HCT116 (cell line): ENCODE measurements around the gene EPS15. TPM values are rescaled to one million over a fixed set of nuclear protein-coding genes. Genes with fewer than 3 reads are reported as not detected.

Source experiments
- ATAC-seq: fragments of 200-7000 bp; cut with Tn5 transposase; 2 replicates; pipeline ENCODE4 v1.9.1; 2020; ENCODE audit warnings: mild to moderate bottlenecking, moderate library complexity
- BruUV-seq: library from RNA; stranded (reverse); fragments of 400-500 nt; replicated peaks from 2 replicates; lab custom pipeline; 2021; lab: Mats Ljungman, UMichigan
- CTCF ChIA-PET: fragments of 300-600 bp; sonication (Branson Sonifier 250); formaldehyde crosslinking; loops from one replicate; lab custom pipeline; 2021; ENCODE audit warnings: antibody characterized with exemption; lab: Charles Lee
- POLR2A ChIA-PET: fragments of 300-600, 350-600 bp; sonication (Branson Sonifier 250); formaldehyde crosslinking; loops from one replicate; lab custom pipeline; 2021; ENCODE audit warnings: antibody characterized with exemption; lab: Charles Lee
- RAD21 ChIA-PET, 2 experiments: fragments of 300-600 bp; sonication (Branson Sonifier 250); formaldehyde crosslinking; loops; one replicate each; lab custom pipeline; 2023; ENCODE audit warnings: low total read pairs in 2 of 2; ENCODE audit not compliant: uncharacterized antibody in 2 of 2, unreplicated experiment in 2 of 2, low non-redundant PET in 1 of 2; lab: Charles Lee
- DNase-seq: peaks from one replicate; pipeline ENCODE4 v3.0.0-alpha.2; 2010; ENCODE audit warnings: low read depth, low spot score
- H2AFZ ChIP-seq: fragments of 200-600 bp; shearing (Covaris generic), sonication (generic); 2 replicates; pipeline ENCODE4 v1.6.1; 2017; ENCODE audit warnings: low read depth, mixed run types, mixed read lengths, antibody characterized with exemption, low read length; ENCODE audit not compliant: poor library complexity, severe bottlenecking
- H3K27ac ChIP-seq: 2 replicates; pipeline ENCODE4 v1.5.1; 2012; ENCODE audit warnings: low read depth, low read length
- H3K27me3 ChIP-seq: fragments of 200-600 bp; sonication (generic); 2 replicates; pipeline ENCODE4 v1.6.1; 2016; ENCODE audit warnings: mixed run types, low read length, mixed read lengths; ENCODE audit not compliant: insufficient read depth
- H3K36me3 ChIP-seq, 2 experiments: fragments of 200-500 bp in 1 of 2; fragments of 200-600 bp in 1 of 2; sonication (Bioruptor generic) in 1 of 2; sonication (generic) in 1 of 2; 2 replicates each; pipeline versions ENCODE4 v1.5.1 to v1.6.1; 2014 to 2016; ENCODE audit warnings: low read length in 2 of 2, inconsistent platforms in 1 of 2, mixed read lengths in 1 of 2, mixed run types in 1 of 2; ENCODE audit not compliant: insufficient read depth in 2 of 2, control insufficient read depth in 1 of 2
- H3K4me1 ChIP-seq, 2 experiments: fragments of 200-600 bp in 1 of 2; sonication (generic) in 1 of 2; 2 replicates each; pipeline versions ENCODE4 v1.5.1 to v1.6.1; 2012 to 2017; ENCODE audit warnings: low read length in 2 of 2, inconsistent platforms in 1 of 2, mild to moderate bottlenecking in 1 of 2, mixed read lengths in 1 of 2, mixed run types in 1 of 2, moderate library complexity in 1 of 2; ENCODE audit not compliant: insufficient read depth in 2 of 2, control insufficient read depth in 1 of 2
- H3K4me2 ChIP-seq: fragments of 200-600 bp; sonication (generic); 2 replicates; pipeline ENCODE4 v1.6.1; 2017; ENCODE audit warnings: mixed run types, low read length, mixed read lengths
- H3K4me3 ChIP-seq, 2 experiments: fragments of 200-600 bp in 1 of 2; sonication (generic) in 1 of 2; replicated peaks in 1 of 2; 2 replicates each; pipeline ENCODE4 v1.5.1; 2011 to 2016; ENCODE audit warnings: low read length in 2 of 2, control low read depth in 1 of 2, low read depth in 1 of 2, mild to moderate bottlenecking in 1 of 2, mixed read lengths in 1 of 2, mixed run types in 1 of 2
- H3K79me2 ChIP-seq: fragments of 200-600 bp; sonication (generic); 2 replicates; pipeline ENCODE4 v1.6.1; 2017; ENCODE audit warnings: mild to moderate bottlenecking, mixed run types, low read length, moderate library complexity, mixed read lengths; ENCODE audit not compliant: insufficient read depth
- H3K9ac ChIP-seq: fragments of 200-600 bp; sonication (generic); 2 replicates; pipeline ENCODE4 v1.6.1; 2016; ENCODE audit warnings: low read length, mixed read lengths
- H3K9me2 ChIP-seq: fragments of 200-600 bp; sonication (generic), shearing (Covaris generic); 2 replicates; pipeline ENCODE4 v1.6.1; 2017; ENCODE audit warnings: mixed run types, mild to moderate bottlenecking, moderate library complexity; ENCODE audit not compliant: insufficient read depth
- H3K9me3 ChIP-seq, 2 experiments: fragments of 200-500 bp in 1 of 2; fragments of 200-600 bp in 1 of 2; sonication (Bioruptor generic) in 1 of 2; sonication (generic) in 1 of 2; 2 replicates each; pipeline ENCODE4 v1.6.1; 2014 to 2017; ENCODE audit warnings: low read length in 2 of 2, mixed read lengths in 2 of 2, inconsistent platforms in 1 of 2, low read depth in 1 of 2, mild to moderate bottlenecking in 1 of 2, mixed run types in 1 of 2, moderate library complexity in 1 of 2; ENCODE audit not compliant: control insufficient read depth in 1 of 2, insufficient read depth in 1 of 2
- H4K20me1 ChIP-seq: fragments of 200-600 bp; sonication (generic), shearing (Covaris generic); 2 replicates; pipeline ENCODE4 v1.6.1; 2017; ENCODE audit warnings: mixed run types, mild to moderate bottlenecking, moderate library complexity; ENCODE audit not compliant: insufficient read depth
- EGR1 ChIP-seq: IDR thresholded peaks from 2 replicates; pipeline ENCODE4 v1.6.1; 2012; ENCODE audit warnings: low read depth
- FOSL1 ChIP-seq: IDR thresholded peaks from 2 replicates; pipeline ENCODE4 v1.6.1; 2012; ENCODE audit warnings: low read depth
- RAD21 ChIP-seq: IDR thresholded peaks from 2 replicates; pipeline ENCODE4 v1.6.1; 2012; ENCODE audit warnings: low read depth, mild to moderate bottlenecking
- REST ChIP-seq: IDR thresholded peaks from 2 replicates; pipeline ENCODE4 v1.6.1; 2012; ENCODE audit warnings: low read depth
- SRF ChIP-seq: IDR thresholded peaks from 2 replicates; pipeline ENCODE4 v1.6.1; 2012; ENCODE audit warnings: low read depth
- YY1 ChIP-seq: IDR thresholded peaks from 2 replicates; pipeline ENCODE4 v1.6.1; 2011; ENCODE audit warnings: low read length, low read depth, moderate library complexity, mild to moderate bottlenecking; ENCODE audit not compliant: insufficient replicate concordance; ENCODE audit errors: extremely low read depth
- ZBTB33 ChIP-seq: IDR thresholded peaks from 2 replicates; pipeline ENCODE4 v1.6.1; 2011; ENCODE audit warnings: mild to moderate bottlenecking, low read length, moderate library complexity; ENCODE audit not compliant: insufficient replicate concordance; ENCODE audit errors: extremely low read depth
- ZNF274 ChIP-seq: fragments of 200-500 bp; sonication (Bioruptor generic); IDR thresholded peaks from 2 replicates; pipeline ENCODE4 v1.6.1; 2014; ENCODE audit warnings: mild to moderate bottlenecking, low read depth, low read length, inconsistent platforms
- intact Hi-C: fragments of 100-400 bp; cut with micrococcal nuclease; formaldehyde crosslinking; loops from 2 replicates; pipeline ENCODE4 v1.10.0; 2022
- total RNA-seq: library from RNA; stranded (reverse); gene quantifications from one replicate; pipeline ENCODE4 v1.2.1, GENCODE V29; 2021; ENCODE audit not compliant: unreplicated experiment
- TF ChIP-seq, protein P1 (sequence below), 3 experiments: fragments of 200-600 bp in 1 of 3; sonication (generic) in 1 of 3; IDR thresholded peaks in 2 of 3; conservative IDR thresholded peaks in 1 of 3; 2 replicates each; pipeline ENCODE4 v1.5.1; 2012 to 2017; ENCODE audit warnings: low read depth in 2 of 3, low read length in 2 of 3, antibody characterized with exemption in 1 of 3, borderline replicate concordance in 1 of 3, control low read depth in 1 of 3, mild to moderate bottlenecking in 1 of 3, mixed read lengths in 1 of 3, mixed run types in 1 of 3, moderate library complexity in 1 of 3; ENCODE audit not compliant: insufficient read depth in 1 of 3

The EPS15 gene
- total RNA-seq, 1 experiment from 2014 or later: 41.2 TPM

- Histone ChIP-seq H3K27ac (no peak overlapping the region), H2AFZ (no peak overlapping the region)
- BruUV-seq: no TSS peak
- TF ChIP-seq RAD21: no peak
- no peak for TF ChIP-seq YY1
- TF ChIP-seq SRF: no peak
- TF ChIP-seq REST: no peak
- no peak for TF ChIP-seq EGR1
- TF ChIP-seq, protein P1, sequence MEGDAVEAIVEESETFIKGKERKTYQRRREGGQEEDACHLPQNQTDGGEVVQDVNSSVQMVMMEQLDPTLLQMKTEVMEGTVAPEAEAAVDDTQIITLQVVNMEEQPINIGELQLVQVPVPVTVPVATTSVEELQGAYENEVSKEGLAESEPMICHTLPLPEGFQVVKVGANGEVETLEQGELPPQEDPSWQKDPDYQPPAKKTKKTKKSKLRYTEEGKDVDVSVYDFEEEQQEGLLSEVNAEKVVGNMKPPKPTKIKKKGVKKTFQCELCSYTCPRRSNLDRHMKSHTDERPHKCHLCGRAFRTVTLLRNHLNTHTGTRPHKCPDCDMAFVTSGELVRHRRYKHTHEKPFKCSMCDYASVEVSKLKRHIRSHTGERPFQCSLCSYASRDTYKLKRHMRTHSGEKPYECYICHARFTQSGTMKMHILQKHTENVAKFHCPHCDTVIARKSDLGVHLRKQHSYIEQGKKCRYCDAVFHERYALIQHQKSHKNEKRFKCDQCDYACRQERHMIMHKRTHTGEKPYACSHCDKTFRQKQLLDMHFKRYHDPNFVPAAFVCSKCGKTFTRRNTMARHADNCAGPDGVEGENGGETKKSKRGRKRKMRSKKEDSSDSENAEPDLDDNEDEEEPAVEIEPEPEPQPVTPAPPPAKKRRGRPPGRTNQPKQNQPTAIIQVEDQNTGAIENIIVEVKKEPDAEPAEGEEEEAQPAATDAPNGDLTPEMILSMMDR (IDR thresholded peaks at IDR 0.05 in 2 of 3, conservative IDR thresholded peaks at IDR 0.05 in 1 of 3; ENCODE audit: borderline replicate concordance in 1 of 3, insufficient read depth in 1 of 3, low read depth in 2 of 3, low read length in 2 of 3): no peak
- TF ChIP-seq ZBTB33: no peak
- no peak for TF ChIP-seq FOSL1
- TF ChIP-seq ZNF274: no peak
- TF ChIP-seq, all 23 proteins: peak for 0
- H3K36me3 ChIP-seq: no peaks in the 10 kb centered on the region
- H3K79me2 ChIP-seq: no peaks in the 10 kb centered on the region
- peaks cover 5 to 35% of the 10 kb centered on the region in 2 experiments; a peak in 3 of 4 replicates for H3K4me1 ChIP-seq
- no peak overlapping the region for H3K4me2 ChIP-seq
- no peak overlapping the region for H3K9ac ChIP-seq
- ChIA-PET RAD21 (no interaction called here), CTCF (no interaction called here), POLR2A (no interaction called here)
- intact Hi-C loops: no loop called here
- H3K9me2 ChIP-seq: no peaks in the 10 kb centered on the region
- DNase-seq (no peak), ATAC-seq (no peak)
- H4K20me1 ChIP-seq: no peaks in the 10 kb centered on the region
- H3K4me3 ChIP-seq: no peak overlapping the region
- no peaks in the 10 kb centered on the region for H3K27me3 ChIP-seq
- H3K9me3 ChIP-seq: no peaks in the 10 kb centered on the region
Measured at GRCh38 chr1:51560034-51560433, 41.0 kb upstream of the EPS15 start.
